ENCODE data around the gene TMBIM4.
"Not testable (repeated sequence)": the region's sequence is repeated elsewhere in the genome, so short reads cannot be mapped to it uniquely, and the experiment has no call there.

Gene TMBIM4

GRCh38 chr12:66169221-66170170 lies at the start of gene TMBIM4:
TMBIM4 (minus strand) TSS chr12:66169996; CDS start chr12:66169951, 45 bp downstream.
- DNase-seq, result peak; percentile 85

- no peak for DNase-seq
Observed at GRCh38 chr12:66217342-66217917, 47.6 kb upstream of the TMBIM4 start.

- not testable (repeated sequence) for DNase-seq
Observed at GRCh38 chr12:66213011-66213410, 43.2 kb upstream of the TMBIM4 start.

GRCh38 chr12:66211573-66211972 lies 41.8 kb upstream of the TMBIM4 start:
- DNase-seq, result not testable (repeated sequence)

GRCh38 chr12:66210840-66211239 lies 41.0 kb upstream of the TMBIM4 start:
- DNase-seq, result no peak

GRCh38 chr12:66206141-66206540 lies 36.3 kb upstream of the TMBIM4 start:
- DNase-seq, result no peak

GRCh38 chr12:66203820-66204219 lies 34.0 kb upstream of the TMBIM4 start:
- peak; percentile 38 for DNase-seq

- DNase-seq, result no peak
Observed at GRCh38 chr12:66199831-66200509, 30.2 kb upstream of the TMBIM4 start.

- DNase-seq, result no peak
Observed at GRCh38 chr12:66199141-66199540, 29.3 kb upstream of the TMBIM4 start.

- no peak for DNase-seq
Observed at GRCh38 chr12:66197495-66197921, 27.7 kb upstream of the TMBIM4 start.

- no peak for DNase-seq
Observed at GRCh38 chr12:66196806-66197205, 27.0 kb upstream of the TMBIM4 start.

GRCh38 chr12:66195242-66195641 lies 25.4 kb upstream of the TMBIM4 start:
- DNase-seq, result no peak

GRCh38 chr12:66194122-66194521 lies 24.3 kb upstream of the TMBIM4 start:
- DNase-seq, result no peak

- DNase-seq, result no peak
Observed at GRCh38 chr12:66191547-66192126, 21.8 kb upstream of the TMBIM4 start.

- DNase-seq, result no peak
Observed at GRCh38 chr12:66190519-66191370, 20.9 kb upstream of the TMBIM4 start.

GRCh38 chr12:66189889-66190288 lies 20.1 kb upstream of the TMBIM4 start:
- DNase-seq, result no peak

- no peak for DNase-seq
Observed at GRCh38 chr12:66189486-66189843, 19.7 kb upstream of the TMBIM4 start.

GRCh38 chr12:66188584-66189485 lies 19.0 kb upstream of the TMBIM4 start, which contains the start of gene IRAK3:
IRAK3 (plus strand) TSS chr12:66189214; CDS start chr12:66189300, 86 bp downstream.
- DNase-seq, result no peak

GRCh38 chr12:66187821-66188220 lies 18.0 kb upstream of the TMBIM4 start:
- DNase-seq, result no peak

GRCh38 chr12:66187036-66187435 lies 17.2 kb upstream of the TMBIM4 start:
- DNase-seq, result no peak

GRCh38 chr12:66184822-66185221 lies 15.0 kb upstream of the TMBIM4 start:
- not testable (repeated sequence) for DNase-seq

Data from CD4-positive, alpha-beta T cell treated with Interleukin-4 for 4 hours (primary cell).